HG02973 (cell line): ENCODE measurements around the gene NABP1.
A peak's percentile ranks its signal among the peaks of the same experiment; 100 is the strongest.

Experiments
- ATAC-seq: cut with Tn5 transposase; IDR thresholded peaks from one replicate; pipeline ENCODE4 v1.9.1; 2021; ENCODE audit warnings: moderate library complexity; ENCODE audit not compliant: unreplicated experiment

NABP1 gene

DNA sequence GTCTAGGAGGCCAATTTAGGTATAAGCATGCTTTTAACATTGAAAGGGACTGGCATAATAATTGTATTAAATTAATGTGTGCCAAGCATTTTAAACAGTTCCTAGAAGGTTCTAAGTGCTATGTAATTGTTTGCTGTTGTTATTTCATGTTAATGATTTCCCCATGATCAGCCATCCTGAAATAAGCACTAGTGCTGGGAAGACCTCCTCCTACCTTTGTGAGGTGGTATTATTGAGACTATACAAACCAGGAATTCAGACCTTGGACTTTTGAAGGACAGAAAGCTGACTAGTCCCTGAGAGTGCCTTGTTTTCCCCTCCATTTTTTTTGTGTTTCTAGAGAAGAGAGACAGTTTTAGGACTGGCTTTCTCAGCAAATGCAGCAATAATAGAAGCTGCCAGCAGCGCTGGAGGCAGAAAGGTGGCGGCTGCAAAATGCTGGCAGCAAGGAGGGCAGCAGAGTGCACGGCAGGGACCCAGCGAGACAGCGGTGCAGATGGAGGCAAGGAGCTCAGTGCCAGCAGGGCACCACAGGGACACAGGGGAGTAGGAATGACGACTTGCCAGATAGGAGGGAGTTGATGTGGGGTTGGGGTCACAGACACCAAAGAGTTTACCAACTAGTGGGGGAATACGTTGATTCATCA lies 25.3 kb downstream of the NABP1 start:
- ATAC-seq = no peak

GRCh38 chr2:191705084-191705483 lies 27.1 kb downstream of the NABP1 start:
- no peak for ATAC-seq

GRCh38 chr2:191705701-191706100 lies 27.8 kb downstream of the NABP1 start:
- ATAC-seq = no peak

DNA sequence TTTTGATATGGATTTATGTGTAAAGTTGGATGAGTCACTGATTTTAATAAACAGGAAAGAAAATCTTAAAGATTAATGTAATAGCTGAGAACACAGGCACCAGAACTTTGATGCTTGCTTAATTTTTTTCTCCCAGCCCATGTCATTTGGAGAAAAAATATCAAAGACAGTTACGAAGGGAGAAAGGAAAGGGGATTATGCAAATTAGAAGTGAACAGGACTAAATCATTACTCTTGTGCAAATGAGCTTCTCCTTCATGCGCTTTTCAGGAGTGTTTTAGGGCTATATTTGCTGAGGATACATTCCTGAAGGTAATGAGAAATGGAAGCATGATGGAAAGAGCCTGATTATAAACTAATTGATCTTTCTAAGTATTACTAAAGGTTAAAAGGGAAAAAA lies 28.9 kb downstream of the NABP1 start:
- ATAC-seq = no peak

DNA sequence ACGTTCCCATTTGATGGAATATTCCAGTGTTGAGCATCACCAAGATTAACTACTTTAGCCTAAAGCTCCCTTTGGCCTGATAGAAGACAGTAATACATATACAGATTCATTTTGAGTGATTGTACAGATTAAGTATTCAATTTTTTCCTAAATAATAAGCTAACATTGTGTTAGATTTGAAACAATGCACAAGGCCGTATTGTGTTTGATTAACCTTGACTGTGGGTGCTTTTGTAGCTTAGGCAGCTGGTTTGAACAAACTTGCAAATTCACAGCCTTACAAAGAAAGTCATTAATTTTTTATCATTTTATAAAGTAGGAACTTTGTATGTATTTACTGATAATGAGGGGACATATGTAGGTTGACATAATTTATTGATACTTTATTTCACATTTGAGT lies 29.6 kb downstream of the NABP1 start:
- no peak for ATAC-seq

GRCh38 chr2:191710411-191710900 lies 32.5 kb downstream of the NABP1 start:
- ATAC-seq = no peak

DNA sequence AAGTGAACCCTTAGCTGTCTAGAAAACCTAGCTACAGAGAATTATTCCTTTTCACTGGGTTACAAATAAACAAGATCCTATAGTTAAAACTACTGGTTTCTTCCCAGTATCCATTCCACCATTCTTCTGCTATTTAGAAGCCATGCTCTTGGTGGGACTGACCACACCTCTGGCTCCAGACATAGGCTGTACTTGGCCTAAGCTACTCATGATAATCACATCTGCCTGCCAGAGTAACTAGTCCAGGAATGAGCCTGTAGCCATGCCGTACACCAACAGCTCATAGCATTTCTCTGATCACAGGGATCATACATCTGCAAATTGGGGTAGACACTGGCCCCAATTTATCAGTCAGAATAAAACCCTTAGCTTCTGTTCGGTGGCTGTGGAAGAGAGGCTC lies 33.7 kb downstream of the NABP1 start:
- ATAC-seq = no peak

DNA sequence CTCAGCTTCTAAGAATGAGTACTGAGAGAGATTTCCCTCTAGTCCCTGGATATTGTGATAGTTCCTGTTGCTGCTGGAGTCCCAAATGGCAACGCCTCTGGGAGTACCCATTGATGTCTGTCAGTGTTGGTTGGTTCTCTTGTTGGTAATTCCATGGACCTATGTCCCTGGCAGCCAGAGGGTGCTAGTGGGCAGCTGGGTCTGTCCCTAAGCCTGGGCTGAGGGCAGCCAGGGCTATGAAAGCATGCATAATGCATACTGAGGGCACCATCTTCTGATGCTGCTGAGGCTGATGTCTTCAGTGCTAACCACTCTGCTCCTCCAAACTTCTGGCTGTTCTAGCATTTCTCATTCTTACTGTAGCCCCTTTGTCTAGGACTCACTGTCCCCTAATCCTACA lies 35.9 kb downstream of the NABP1 start:
- ATAC-seq = no peak

DNA sequence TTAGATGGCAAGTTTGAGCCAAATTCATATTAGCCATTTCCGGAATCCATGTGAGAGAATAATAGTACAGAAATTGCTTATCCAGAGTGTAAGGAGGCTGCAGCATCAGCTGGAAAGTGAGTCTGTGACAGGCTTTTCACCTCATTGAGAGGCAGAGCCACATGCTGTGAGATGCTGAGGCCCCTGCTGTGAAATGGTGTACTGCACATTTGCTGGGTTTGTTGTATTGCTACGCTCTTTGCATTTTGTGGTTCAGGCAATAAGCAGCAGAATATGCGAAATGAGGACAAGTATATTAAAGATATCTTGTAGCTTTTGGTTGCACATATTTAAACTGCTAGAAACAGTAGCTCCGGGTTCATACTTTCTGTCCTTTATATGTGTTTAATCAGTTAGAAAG lies 37.0 kb downstream of the NABP1 start:
- no peak for ATAC-seq

DNA sequence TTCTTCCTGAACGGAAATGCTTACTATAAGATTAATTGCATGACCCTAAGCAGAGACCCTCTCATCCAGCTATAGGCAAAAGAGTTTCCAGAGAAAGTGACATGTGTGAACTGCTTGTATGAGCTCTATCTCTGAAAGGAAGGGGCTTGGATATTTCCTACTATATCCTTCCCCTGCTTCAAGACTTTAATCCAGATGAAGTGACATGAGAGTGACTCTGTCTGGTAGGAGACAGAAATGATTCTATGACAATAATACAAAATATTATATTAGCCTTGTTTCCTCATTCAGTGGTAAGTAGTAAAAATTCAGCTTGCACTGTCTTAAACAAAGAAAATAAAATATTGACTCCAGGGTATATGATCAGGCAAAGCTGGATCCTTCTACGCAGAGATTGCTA lies 37.5 kb downstream of the NABP1 start:
- ATAC-seq = no peak

DNA sequence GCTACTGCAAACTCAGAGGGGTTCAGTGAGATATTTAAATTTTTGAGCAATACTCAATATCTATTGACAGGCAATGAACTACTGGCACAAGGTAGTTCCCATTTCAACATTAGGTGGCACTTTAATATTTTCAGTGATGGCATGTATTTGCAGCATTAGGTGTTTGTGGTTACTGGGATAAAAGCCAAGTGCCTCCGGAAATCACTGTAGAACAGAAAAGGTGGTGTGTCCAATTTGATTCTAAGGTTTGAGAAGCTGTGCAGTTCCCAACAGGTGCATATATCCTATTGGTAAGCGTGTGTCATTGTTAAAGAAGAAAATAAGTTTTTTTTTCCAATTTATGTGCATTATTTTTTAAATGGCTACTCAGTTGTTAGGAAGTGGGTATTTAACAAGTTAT lies 41.3 kb downstream of the NABP1 start:
- ATAC-seq = no peak

- no peak for ATAC-seq
Observed at GRCh38 chr2:191719938-191720337, 42.0 kb downstream of the NABP1 start.

DNA sequence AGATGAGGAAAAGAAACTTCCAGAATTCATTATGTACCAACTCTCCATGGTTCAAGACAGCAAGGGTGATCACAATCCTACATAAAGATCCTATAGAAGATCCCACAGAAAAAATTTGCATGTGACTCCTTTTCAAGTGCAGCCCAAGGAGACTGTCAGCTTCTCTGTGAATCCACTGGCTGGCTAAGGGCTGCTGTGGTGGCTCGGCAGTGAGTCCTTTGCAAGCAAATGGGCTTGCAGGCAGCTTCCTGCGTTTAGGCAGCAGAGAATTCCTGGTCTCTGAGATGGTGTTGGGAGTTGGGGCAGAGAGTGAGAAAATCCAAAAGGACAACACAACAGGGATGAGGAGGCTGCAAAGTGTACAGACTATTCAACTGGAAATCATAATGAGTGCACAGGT lies 43.4 kb downstream of the NABP1 start:
- ATAC-seq = no peak

- peak; percentile 52 for ATAC-seq
Observed at GRCh38 chr2:191724015-191724414, 46.1 kb downstream of the NABP1 start.

DNA sequence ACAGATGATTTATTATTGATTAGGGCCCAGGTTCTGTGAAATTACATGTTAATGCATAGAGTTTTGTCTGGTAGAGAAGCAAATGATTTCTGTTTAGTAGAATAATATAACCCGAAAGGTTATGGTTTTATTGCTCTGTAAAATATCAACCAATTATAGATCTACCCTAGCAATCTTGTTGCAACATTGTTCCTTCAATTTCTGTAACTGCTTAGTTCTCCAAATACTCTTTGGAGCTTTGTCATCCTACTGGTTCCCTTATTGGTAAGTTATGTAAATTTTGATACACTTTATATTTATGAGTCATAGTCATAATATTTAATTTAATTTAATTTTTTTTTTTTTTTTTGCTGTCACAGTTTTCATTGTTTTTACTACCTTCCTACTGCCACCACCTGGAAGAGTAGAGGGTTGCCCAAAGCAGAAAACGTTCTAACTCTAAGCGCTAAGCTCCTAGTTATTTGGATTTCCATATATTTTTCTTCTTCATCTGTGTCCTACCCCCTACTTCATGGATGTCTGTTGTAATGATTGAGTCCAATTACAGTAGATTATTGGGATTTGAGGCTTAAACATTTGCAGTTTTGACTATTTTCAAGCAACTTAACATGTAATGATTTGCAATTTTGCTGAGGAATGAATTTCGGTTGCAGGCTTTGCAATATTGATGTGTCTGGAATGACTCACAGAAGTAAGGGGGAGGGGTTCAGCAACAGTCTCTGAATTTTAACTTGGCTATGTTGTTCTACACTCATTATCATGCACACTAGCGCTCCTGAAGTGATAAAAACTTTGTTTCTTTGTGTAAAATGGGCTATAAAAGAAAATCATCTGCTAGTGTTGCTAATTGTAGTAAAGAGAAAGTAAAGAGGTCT lies 51.1 kb downstream of the NABP1 start:
- peak; percentile 56 for ATAC-seq

DNA sequence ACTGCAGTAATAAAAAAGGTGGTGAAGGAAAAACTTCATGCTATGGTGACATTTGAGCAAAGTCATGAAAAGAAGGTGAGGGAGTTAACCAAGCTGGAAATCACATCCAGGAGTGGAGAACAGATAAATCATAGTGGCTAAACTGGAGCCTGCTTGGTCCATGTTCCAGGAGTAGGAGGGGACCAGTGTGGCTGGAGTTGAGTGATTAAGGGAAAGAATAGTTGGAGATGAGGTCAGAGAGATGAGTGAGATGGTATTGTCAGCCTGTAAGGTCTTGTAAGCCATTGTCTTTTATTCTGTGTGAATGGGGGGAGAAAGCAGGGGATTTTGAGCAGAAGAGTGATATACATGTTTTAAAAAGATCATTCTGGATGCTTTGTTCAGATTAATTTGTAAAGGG lies 52.3 kb downstream of the NABP1 start:
- ATAC-seq = no peak
